PC-3 (cell line): Measurements from ENCODE around the gene SNRNP200. TPM values are rescaled to one million over a fixed set of nuclear protein-coding genes. Genes with fewer than 3 reads are reported as not detected.
A peak's percentile ranks its signal among the peaks of the same experiment; 100 is the strongest.

Experiments
- ATAC-seq: fragments of 200-7000 bp; cut with Tn5 transposase; 2 replicates; pipeline ENCODE4 v1.9.1; 2020; ENCODE audit warnings: mild to moderate bottlenecking, moderate library complexity
- BruUV-seq: library from RNA; stranded (reverse); fragments of 400-500 nt; replicated peaks from 2 replicates; lab custom pipeline; 2021; lab: Mats Ljungman, UMichigan
- CTCF ChIA-PET: fragments of 300-600 bp; sonication (Branson Sonifier 250); formaldehyde crosslinking; loops from one replicate; lab custom pipeline; 2022; ENCODE audit warnings: antibody characterized with exemption; lab: Charles Lee
- POLR2A ChIA-PET: fragments of 300-600 bp; sonication (Branson Sonifier 250); formaldehyde crosslinking; loops from one replicate; lab custom pipeline; 2022; ENCODE audit warnings: antibody characterized with exemption; ENCODE audit not compliant: unreplicated experiment; lab: Charles Lee
- DNase-seq: peaks from one replicate; pipeline ENCODE4 v3.0.0-alpha.2; 2015
- H2AFZ ChIP-seq: fragments of 300-600 bp; sonication (generic); 2 replicates; pipeline ENCODE4 v1.6.0; 2016; ENCODE audit warnings: antibody characterized with exemption, low read length
- H3F3A ChIP-seq: fragments of 300-600 bp; sonication (generic); one replicate; pipeline ENCODE4 v1.6.0; 2017; ENCODE audit warnings: antibody characterized with exemption, low read length, control low read depth, mild to moderate bottlenecking; ENCODE audit not compliant: unreplicated experiment
- H3K27ac ChIP-seq: fragments of 300-600 bp; sonication (generic); 2 replicates; pipeline ENCODE4 v1.5.1; 2016; ENCODE audit warnings: mild to moderate bottlenecking, low read length
- H3K27me3 ChIP-seq: fragments of 300-600 bp; sonication (generic); 2 replicates; pipeline ENCODE4 v1.6.1; 2016; ENCODE audit warnings: low read length, mixed read lengths
- H3K36me3 ChIP-seq: fragments of 300-600 bp; sonication (generic); 2 replicates; pipeline ENCODE4 v1.6.1; 2016; ENCODE audit warnings: low read depth, mixed run types, low read length, mixed read lengths
- H3K4me1 ChIP-seq: fragments of 300-600 bp; sonication (generic); 2 replicates; pipeline ENCODE4 v1.5.1; 2016; ENCODE audit warnings: low read length; ENCODE audit not compliant: insufficient read depth
- H3K4me2 ChIP-seq: fragments of 300-600 bp; sonication (generic); 2 replicates; pipeline ENCODE4 v1.6.0; 2016; ENCODE audit warnings: low read length
- H3K4me3 ChIP-seq: fragments of 300-600 bp; sonication (generic); 2 replicates; pipeline ENCODE4 v1.5.1; 2016; ENCODE audit warnings: mild to moderate bottlenecking, low read length, mixed read lengths
- H3K79me2 ChIP-seq: fragments of 300-600 bp; sonication (generic); 2 replicates; pipeline ENCODE4 v1.6.1; 2017; ENCODE audit warnings: low read length, mixed read lengths
- H3K9ac ChIP-seq: fragments of 300-600 bp; sonication (generic); 2 replicates; pipeline ENCODE4 v1.6.0; 2016; ENCODE audit warnings: mild to moderate bottlenecking, low read length
- H3K9me2 ChIP-seq: fragments of 300-600 bp; sonication (generic); replicated peaks from 2 replicates; pipeline ENCODE4 v1.6.1; 2016; ENCODE audit warnings: mixed run types, low read length, mixed read lengths
- H3K9me3 ChIP-seq: fragments of 300-600 bp; sonication (generic); 2 replicates; pipeline ENCODE4 v1.6.1; 2016; ENCODE audit warnings: low read length, mixed read lengths
- H4K20me1 ChIP-seq: fragments of 300-600 bp; sonication (generic); 2 replicates; pipeline ENCODE4 v1.6.1; 2016; ENCODE audit warnings: low read length, mixed read lengths
- EZH2 ChIP-seq: fragments of 300-600 bp; sonication (generic); IDR thresholded peaks from one replicate; pipeline ENCODE4 v1.6.1; 2017; ENCODE audit warnings: antibody characterized with exemption, mild to moderate bottlenecking, low read length; ENCODE audit not compliant: unreplicated experiment
- EZH2phosphoT487 ChIP-seq: fragments of 300-600 bp; sonication (generic); IDR thresholded peaks from 2 replicates; pipeline ENCODE4 v1.6.1; 2018; ENCODE audit warnings: mild to moderate bottlenecking, antibody characterized with exemption, low read length, borderline replicate concordance
- intact Hi-C: fragments of 100-400 bp; cut with micrococcal nuclease; formaldehyde crosslinking; loops from 2 replicates; pipeline ENCODE4 v1.9.0; 2023
- total RNA-seq: library from RNA; depleted of rRNA; stranded (reverse); fragments of >200 nt; gene quantifications from 2 replicates; pipeline ENCODE4 v1.2.3, GENCODE V29; 2014
- TF ChIP-seq, protein P1 (sequence below): fragments of 300-600 bp; sonication (generic); conservative IDR thresholded peaks from 2 replicates; pipeline ENCODE4 v1.5.1; 2017; ENCODE audit warnings: antibody characterized with exemption, low read depth, mild to moderate bottlenecking, low read length

The SNRNP200 gene
- total RNA-seq, 1 experiment from 2014 or later = 77.8 TPM

DNA sequence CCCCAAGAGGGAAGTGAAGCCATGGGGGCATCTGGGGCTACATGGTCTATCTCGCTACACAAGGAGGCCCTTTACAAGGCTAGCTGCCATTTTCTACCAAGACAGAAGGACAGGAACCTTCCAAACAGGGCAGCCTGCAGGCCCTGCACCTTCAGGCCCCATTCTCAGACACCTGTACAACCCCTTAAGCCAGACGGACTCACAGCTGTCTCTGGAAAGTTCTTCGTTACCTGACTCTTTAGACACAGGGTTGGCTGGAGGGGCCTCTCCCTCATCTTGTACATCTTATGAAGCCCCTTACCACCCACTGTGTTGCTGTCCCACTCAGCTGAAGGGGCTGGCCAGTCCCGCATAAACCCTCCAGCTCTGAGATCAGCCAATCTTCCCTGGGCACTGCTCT is 56.7 kb downstream of the SNRNP200 start:
- Histone ChIP-seq H3K9me2 (no peaks in the 10 kb centered on the region), H3K27me3 (no peaks in the 10 kb centered on the region), H3F3A (no peaks in the 10 kb centered on the region), H4K20me1 (no peaks in the 10 kb centered on the region), H3K9me3 (no peaks in the 10 kb centered on the region), H3K79me2 (no peaks in the 10 kb centered on the region), H2AFZ (no peak overlapping the region), H3K4me2 (no peak overlapping the region), H3K4me1 (peaks cover 5% of the 10 kb centered on the region; the same call in 1 of the 2 replicates), H3K4me3 (no peak overlapping the region), H3K27ac (no peak overlapping the region), H3K9ac (no peak overlapping the region), H3K36me3 (peaks cover 6% of the 10 kb centered on the region)
- TF ChIP-seq EZH2 (no peak), EZH2phosphoT487 (no peak)
- TF ChIP-seq, protein P1, sequence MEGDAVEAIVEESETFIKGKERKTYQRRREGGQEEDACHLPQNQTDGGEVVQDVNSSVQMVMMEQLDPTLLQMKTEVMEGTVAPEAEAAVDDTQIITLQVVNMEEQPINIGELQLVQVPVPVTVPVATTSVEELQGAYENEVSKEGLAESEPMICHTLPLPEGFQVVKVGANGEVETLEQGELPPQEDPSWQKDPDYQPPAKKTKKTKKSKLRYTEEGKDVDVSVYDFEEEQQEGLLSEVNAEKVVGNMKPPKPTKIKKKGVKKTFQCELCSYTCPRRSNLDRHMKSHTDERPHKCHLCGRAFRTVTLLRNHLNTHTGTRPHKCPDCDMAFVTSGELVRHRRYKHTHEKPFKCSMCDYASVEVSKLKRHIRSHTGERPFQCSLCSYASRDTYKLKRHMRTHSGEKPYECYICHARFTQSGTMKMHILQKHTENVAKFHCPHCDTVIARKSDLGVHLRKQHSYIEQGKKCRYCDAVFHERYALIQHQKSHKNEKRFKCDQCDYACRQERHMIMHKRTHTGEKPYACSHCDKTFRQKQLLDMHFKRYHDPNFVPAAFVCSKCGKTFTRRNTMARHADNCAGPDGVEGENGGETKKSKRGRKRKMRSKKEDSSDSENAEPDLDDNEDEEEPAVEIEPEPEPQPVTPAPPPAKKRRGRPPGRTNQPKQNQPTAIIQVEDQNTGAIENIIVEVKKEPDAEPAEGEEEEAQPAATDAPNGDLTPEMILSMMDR = no peak
- intact Hi-C loops = no loop called here
- ATAC-seq (no peak), DNase-seq (no peak)
- ChIA-PET POLR2A (no interaction called here), CTCF (no interaction called here)
- TSS peak; percentile 15 for BruUV-seq

DNA sequence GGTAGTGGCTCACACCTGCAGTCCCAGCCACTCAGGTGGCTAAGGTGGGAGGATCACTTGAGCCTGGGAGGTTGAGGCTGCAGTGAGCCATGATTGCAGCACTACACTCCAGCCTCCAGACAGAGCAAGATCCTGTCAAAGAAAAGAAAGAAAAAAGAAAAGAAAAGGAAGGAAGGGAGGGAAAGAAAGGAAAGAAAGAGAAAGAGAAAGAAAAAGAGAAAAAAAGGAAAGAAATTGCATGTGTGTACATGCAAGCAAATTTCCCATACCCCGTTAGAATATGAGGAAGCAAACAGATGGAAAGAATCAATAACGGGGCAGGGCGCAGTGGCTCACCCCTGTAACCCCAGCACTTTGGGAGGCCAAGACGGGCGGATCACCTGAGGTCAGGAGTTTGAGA is 57.5 kb downstream of the SNRNP200 start:
- Histone ChIP-seq H3K9ac (no peak overlapping the region), H3K27me3 (no peaks in the 10 kb centered on the region), H3K79me2 (no peaks in the 10 kb centered on the region), H4K20me1 (no peaks in the 10 kb centered on the region), H3K27ac (no peak overlapping the region), H3K9me3 (no peaks in the 10 kb centered on the region), H3F3A (no peaks in the 10 kb centered on the region), H3K4me2 (no peak overlapping the region), H3K9me2 (no peaks in the 10 kb centered on the region), H3K4me1 (peaks cover 5% of the 10 kb centered on the region; the same call in 1 of the 2 replicates), H3K36me3 (0 out of 2 replicates have a peak, but pooled peaks cover 4% of the 10 kb centered on the region), H2AFZ (no peak overlapping the region), H3K4me3 (no peak overlapping the region)
- ChIA-PET CTCF (no interaction called here), POLR2A (no interaction called here)
- intact Hi-C loops = no loop called here
- BruUV-seq = no TSS peak
- TF ChIP-seq, protein P1 = no peak
- TF ChIP-seq EZH2phosphoT487 = no peak
- DNase-seq = no peak
- no peak for ATAC-seq

DNA sequence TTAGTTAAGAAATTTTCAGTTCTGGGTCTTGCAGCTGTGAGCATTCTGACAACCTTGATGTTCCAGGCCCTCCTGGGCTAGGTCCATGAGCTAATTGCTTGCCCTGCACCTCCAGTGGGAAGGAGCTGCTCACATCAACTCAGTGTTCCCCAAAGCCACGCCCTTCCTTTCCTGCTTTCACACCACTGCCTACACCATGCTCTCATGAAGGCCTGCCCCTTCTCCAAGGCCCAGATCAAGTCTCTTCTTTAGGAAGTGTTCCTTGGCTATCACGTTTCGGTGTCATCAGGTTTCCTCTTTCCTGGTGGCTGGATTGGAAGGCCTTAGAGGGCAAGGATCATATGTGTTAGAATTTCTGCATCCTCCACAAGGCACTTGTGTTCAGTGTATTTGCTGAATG is 58.3 kb downstream of the SNRNP200 start:
- no peak overlapping the region for H2AFZ ChIP-seq
- CTCF ChIA-PET = no interaction called here
- no peak for ATAC-seq

More for the DNA sequence above, 58.3 kb downstream of the SNRNP200 start:
- Histone ChIP-seq H3K79me2 (no peaks in the 10 kb centered on the region), H3K9me3 (no peaks in the 10 kb centered on the region), H3F3A (no peaks in the 10 kb centered on the region), H4K20me1 (no peaks in the 10 kb centered on the region), H3K4me3 (no peak overlapping the region), H3K27ac (no peak overlapping the region), H3K27me3 (no peaks in the 10 kb centered on the region), H3K4me1 (peaks cover 8% of the 10 kb centered on the region; the same call in 1 of the 2 replicates), H3K4me2 (no peak overlapping the region), H3K36me3 (no peaks in the 10 kb centered on the region), H3K9ac (no peak overlapping the region), H3K9me2 (no peaks in the 10 kb centered on the region)
- POLR2A ChIA-PET = no interaction called here
- no peak for TF ChIP-seq EZH2
- TF ChIP-seq, protein P1 = no peak
- TF ChIP-seq EZH2phosphoT487 = no peak
- BruUV-seq = no TSS peak
- intact Hi-C loops = no loop called here
- no peak for DNase-seq
